Chondrocyte (in vitro differentiated cells): Measurements from ENCODE around the gene SNAI3. TPM values are rescaled to one million over a fixed set of nuclear protein-coding genes. Genes with fewer than 3 reads are reported as not detected.

Experiments used
- DNase-seq: peaks from one replicate; pipeline ENCODE4 v3.0.0; 2021; ENCODE audit warnings: mixed read lengths, low spot score
- H3K27ac Mint-ChIP-seq: one replicate; pipeline ENCODE4 v1.8.0; 2021; ENCODE audit warnings: mild to moderate bottlenecking, moderate library complexity, mixed read lengths; ENCODE audit not compliant: unreplicated experiment
- H3K27me3 Mint-ChIP-seq: 2 replicates; pipeline ENCODE4 v1.8.0; 2021; ENCODE audit warnings: low read depth, mixed read lengths
- H3K36me3 Mint-ChIP-seq: 2 replicates; pipeline ENCODE4 v1.8.0; 2021; ENCODE audit warnings: low read depth, mixed read lengths
- H3K4me1 Mint-ChIP-seq: 2 replicates; pipeline ENCODE4 v1.8.0; 2021; ENCODE audit warnings: low read depth, mild to moderate bottlenecking, mixed read lengths
- H3K4me3 Mint-ChIP-seq: one replicate; pipeline ENCODE4 v1.8.0; 2021; ENCODE audit warnings: mild to moderate bottlenecking, moderate library complexity, mixed read lengths; ENCODE audit not compliant: unreplicated experiment
- H3K9me3 Mint-ChIP-seq: 2 replicates; pipeline ENCODE4 v1.8.0; 2021; ENCODE audit warnings: low read depth, mixed read lengths
- CTCF ChIP-seq: fragments of 200-600 bp; sonication (generic); IDR thresholded peaks from 2 replicates; pipeline ENCODE4 v1.5.0; 2021; ENCODE audit warnings: antibody characterized with exemption, mild to moderate bottlenecking, moderate library complexity
- total RNA-seq: library from RNA; stranded (reverse); gene quantifications from 3 replicates; pipeline ENCODE4 v1.2.1, GENCODE V29; 2021

The SNAI3 gene
- total RNA-seq, 1 donor from 2014 or later, result not detected

DNA sequence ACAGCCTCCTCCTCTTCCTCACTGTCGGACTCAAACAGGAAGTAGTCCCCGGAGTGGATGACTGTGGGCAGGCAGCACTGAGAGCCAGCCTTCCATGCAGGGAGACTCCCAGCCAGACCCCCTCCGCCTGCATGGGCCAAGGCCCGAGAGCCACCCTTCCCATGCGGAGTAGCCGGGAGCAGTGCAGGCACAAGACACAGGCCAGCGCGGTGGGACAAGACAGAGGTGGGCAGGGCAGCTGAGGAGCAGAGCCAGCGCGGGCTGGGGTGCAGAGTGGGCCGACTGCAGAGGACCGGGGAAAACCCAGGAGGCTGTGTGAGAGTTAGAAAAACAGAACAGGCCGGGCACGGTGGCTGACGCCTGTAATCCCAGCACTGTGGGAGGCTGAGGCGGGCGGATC is 37.6 kb upstream of the SNAI3 start:
- no peaks in the 10 kb centered on the region for H3K9me3 Mint-ChIP-seq
- peaks cover 3% of the 10 kb centered on the region for H3K4me1 Mint-ChIP-seq
- no peak for DNase-seq
- H3K4me3 Mint-ChIP-seq, result no peak overlapping the region
- peaks cover 19% of the 10 kb centered on the region for H3K36me3 Mint-ChIP-seq
- H3K27ac Mint-ChIP-seq, result no peak overlapping the region
- TF ChIP-seq CTCF, result no peak
- no peaks in the 10 kb centered on the region for H3K27me3 Mint-ChIP-seq

GRCh38 chr16:88723507-88723887 is 37.2 kb upstream of the SNAI3 start:
- no peaks in the 10 kb centered on the region for H3K27me3 Mint-ChIP-seq
- H3K4me1 Mint-ChIP-seq, result peaks cover 3% of the 10 kb centered on the region
- no peak overlapping the region for H3K4me3 Mint-ChIP-seq
- no peak for DNase-seq
- no peaks in the 10 kb centered on the region for H3K9me3 Mint-ChIP-seq
- no peak for TF ChIP-seq CTCF
- H3K36me3 Mint-ChIP-seq, result peaks cover 21% of the 10 kb centered on the region
- H3K27ac Mint-ChIP-seq, result no peak overlapping the region

DNA sequence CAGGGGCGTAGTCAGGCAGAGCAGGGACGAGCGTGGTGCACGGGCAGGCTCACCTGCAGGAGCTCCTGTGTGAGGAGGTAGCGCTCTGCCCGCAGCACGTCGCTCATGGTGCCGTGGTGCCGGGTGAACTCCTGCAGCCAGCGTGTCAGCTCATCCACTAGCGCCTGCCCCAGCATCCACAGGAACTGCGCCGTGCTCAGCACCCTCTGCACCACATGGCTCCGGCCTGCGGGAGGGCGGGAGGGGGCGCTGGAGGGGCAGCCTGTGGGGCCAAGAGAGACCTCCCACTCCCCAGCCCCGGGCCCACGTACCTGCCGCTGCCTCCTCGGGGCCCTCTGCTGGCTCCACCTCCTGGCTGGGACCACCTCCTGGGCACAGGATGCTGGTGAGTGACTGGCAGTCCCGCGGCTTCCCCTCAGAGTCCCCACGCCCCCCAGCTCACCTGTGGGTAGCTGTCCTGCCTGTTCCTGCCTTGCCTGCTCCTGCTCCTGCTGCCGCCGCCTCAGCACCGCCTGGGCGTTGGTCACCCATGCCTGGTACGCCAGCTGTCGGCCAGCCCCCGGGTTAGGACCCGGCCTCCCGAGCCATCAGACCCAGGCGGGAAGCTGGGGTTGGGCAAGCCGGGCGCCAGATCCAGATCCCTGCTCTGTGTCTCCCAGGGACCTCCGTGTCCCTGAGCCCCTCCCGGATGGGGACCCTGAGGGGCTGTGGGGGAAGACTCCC is 36.6 kb upstream of the SNAI3 start:
- TF ChIP-seq CTCF, result no peak
- no peak for DNase-seq
- Mint-ChIP-seq H3K36me3 (peaks cover 24% of the 10 kb centered on the region), H3K27me3 (no peaks in the 10 kb centered on the region), H3K4me3 (no peak overlapping the region), H3K4me1 (peaks cover 3% of the 10 kb centered on the region), H3K9me3 (no peaks in the 10 kb centered on the region), H3K27ac (no peak overlapping the region)

GRCh38 chr16:88721815-88722755 is 35.8 kb upstream of the SNAI3 start:
- Mint-ChIP-seq H3K27me3 (no peaks in the 10 kb centered on the region), H3K9me3 (no peaks in the 10 kb centered on the region), H3K4me3 (no peak overlapping the region), H3K36me3 (peaks cover 27% of the 10 kb centered on the region), H3K27ac (no peak overlapping the region), H3K4me1 (no peaks in the 10 kb centered on the region)
- TF ChIP-seq CTCF, result no peak
- no peak for DNase-seq

DNA sequence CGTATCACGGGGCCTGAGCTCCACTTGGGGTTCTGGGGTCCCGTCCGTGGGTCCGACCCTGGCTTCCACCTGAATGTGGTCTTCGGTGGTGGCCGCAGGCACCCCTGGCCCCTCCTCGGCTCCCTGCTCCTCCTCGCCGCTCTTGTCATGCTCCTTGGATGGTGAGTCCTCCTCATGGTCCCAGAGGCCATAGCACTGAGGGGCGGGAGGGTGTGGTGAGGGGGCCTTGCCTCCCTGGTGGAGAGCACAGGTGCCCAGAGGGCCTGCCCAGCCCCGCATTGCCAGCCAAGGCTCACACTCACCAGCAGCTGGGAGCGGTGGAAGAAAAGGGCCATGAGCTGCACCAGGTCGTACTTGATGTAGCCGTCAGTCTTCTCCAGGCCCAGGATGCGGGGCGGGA is 34.9 kb upstream of the SNAI3 start:
- peaks cover 27% of the 10 kb centered on the region for H3K36me3 Mint-ChIP-seq
- no peak for TF ChIP-seq CTCF
- no peak for DNase-seq
- H3K27me3 Mint-ChIP-seq, result no peaks in the 10 kb centered on the region
- H3K9me3 Mint-ChIP-seq, result no peaks in the 10 kb centered on the region
- H3K4me3 Mint-ChIP-seq, result no peak overlapping the region
- H3K4me1 Mint-ChIP-seq, result no peaks in the 10 kb centered on the region
- no peak overlapping the region for H3K27ac Mint-ChIP-seq
